HG03442 (cell line): ENCODE results near the gene GALNT16.
"Not testable (repeated sequence)": the region's sequence is repeated elsewhere in the genome, so short reads cannot be mapped to it uniquely, and the experiment has no call there.

Experiments
- ATAC-seq: cut with Tn5 transposase; IDR thresholded peaks from one replicate; pipeline ENCODE4 v1.9.1; 2021; ENCODE audit warnings: mild to moderate bottlenecking, moderate library complexity; ENCODE audit not compliant: unreplicated experiment

Gene GALNT16

GRCh38 chr14:69259527-69260189, at the start of gene GALNT16:
TSS of gene GALNT16 (plus strand) at chr14:69260158. CDS start at chr14:69260291, 133 bp downstream.
- ATAC-seq: no peak

GRCh38 chr14:69214393-69214792, 45.6 kb upstream of the GALNT16 start:
- no peak for ATAC-seq

- ATAC-seq: not testable (repeated sequence)
These were observed 42.3 kb upstream of the GALNT16 start for GRCh38 chr14:69217663-69218062.

GRCh38 chr14:69224946-69225345, 35.0 kb upstream of the GALNT16 start:
- ATAC-seq: no peak

- no peak for ATAC-seq
These were observed 33.8 kb upstream of the GALNT16 start for GRCh38 chr14:69226178-69226577.

- no peak for ATAC-seq
These were observed 33.2 kb upstream of the GALNT16 start for GRCh38 chr14:69226736-69227135.

GRCh38 chr14:69231486-69231885, 28.5 kb upstream of the GALNT16 start:
- ATAC-seq: no peak

GRCh38 chr14:69232388-69232787, 27.6 kb upstream of the GALNT16 start:
- ATAC-seq: no peak

GRCh38 chr14:69234106-69234505, 25.9 kb upstream of the GALNT16 start:
- no peak for ATAC-seq

GRCh38 chr14:69235708-69236107, 24.2 kb upstream of the GALNT16 start:
- no peak for ATAC-seq

GRCh38 chr14:69237142-69237541, 22.8 kb upstream of the GALNT16 start:
- ATAC-seq: no peak

GRCh38 chr14:69237584-69237983, 22.4 kb upstream of the GALNT16 start:
- no peak for ATAC-seq

GRCh38 chr14:69238883-69239282, 21.1 kb upstream of the GALNT16 start:
- ATAC-seq: no peak

- no peak for ATAC-seq
These were observed 19.3 kb upstream of the GALNT16 start for GRCh38 chr14:69240527-69241173.

GRCh38 chr14:69241577-69241976, 18.4 kb upstream of the GALNT16 start:
- ATAC-seq: no peak

- no peak for ATAC-seq
These were observed 17.4 kb upstream of the GALNT16 start for GRCh38 chr14:69242311-69243224.

- ATAC-seq: no peak
These were observed 15.0 kb upstream of the GALNT16 start for GRCh38 chr14:69244946-69245345.

- no peak for ATAC-seq
These were observed 13.6 kb upstream of the GALNT16 start for GRCh38 chr14:69246331-69246730.

- no peak for ATAC-seq
These were observed 12.1 kb upstream of the GALNT16 start for GRCh38 chr14:69247676-69248440.

GRCh38 chr14:69249603-69250002, 10.4 kb upstream of the GALNT16 start:
- ATAC-seq: no peak

- no peak for ATAC-seq
These were observed 7.1 kb upstream of the GALNT16 start for GRCh38 chr14:69252851-69253250.
